ENCODE data around the gene MGMT.

DNA sequence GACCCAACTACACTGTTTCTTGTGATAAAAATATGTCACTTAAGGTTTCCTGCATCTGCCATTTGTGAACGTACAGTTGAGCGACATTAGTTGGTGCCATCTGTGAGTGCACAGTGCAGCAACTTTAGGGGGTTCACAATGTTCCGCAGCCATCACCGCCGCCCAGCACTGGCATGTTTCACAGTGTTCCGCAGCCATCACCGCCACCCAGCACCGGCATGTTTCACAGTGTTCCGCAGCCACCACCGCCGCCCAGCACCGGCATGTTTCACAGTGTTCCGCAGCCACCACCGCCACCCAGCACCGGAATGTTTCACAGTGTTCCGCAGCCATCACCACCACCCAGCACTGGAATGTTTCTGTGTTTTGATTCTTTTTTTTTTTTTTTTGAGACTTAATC is 83.0 kb downstream of the MGMT start:
- TF ChIP-seq, protein P1, sequence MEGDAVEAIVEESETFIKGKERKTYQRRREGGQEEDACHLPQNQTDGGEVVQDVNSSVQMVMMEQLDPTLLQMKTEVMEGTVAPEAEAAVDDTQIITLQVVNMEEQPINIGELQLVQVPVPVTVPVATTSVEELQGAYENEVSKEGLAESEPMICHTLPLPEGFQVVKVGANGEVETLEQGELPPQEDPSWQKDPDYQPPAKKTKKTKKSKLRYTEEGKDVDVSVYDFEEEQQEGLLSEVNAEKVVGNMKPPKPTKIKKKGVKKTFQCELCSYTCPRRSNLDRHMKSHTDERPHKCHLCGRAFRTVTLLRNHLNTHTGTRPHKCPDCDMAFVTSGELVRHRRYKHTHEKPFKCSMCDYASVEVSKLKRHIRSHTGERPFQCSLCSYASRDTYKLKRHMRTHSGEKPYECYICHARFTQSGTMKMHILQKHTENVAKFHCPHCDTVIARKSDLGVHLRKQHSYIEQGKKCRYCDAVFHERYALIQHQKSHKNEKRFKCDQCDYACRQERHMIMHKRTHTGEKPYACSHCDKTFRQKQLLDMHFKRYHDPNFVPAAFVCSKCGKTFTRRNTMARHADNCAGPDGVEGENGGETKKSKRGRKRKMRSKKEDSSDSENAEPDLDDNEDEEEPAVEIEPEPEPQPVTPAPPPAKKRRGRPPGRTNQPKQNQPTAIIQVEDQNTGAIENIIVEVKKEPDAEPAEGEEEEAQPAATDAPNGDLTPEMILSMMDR (IDR thresholded peaks at IDR 0.05), result no peak
- no peak for TF ChIP-seq POLR2A (IDR thresholded peaks at IDR 0.05)
- no peak for TF ChIP-seq EP300 (IDR thresholded peaks at IDR 0.05)

Data from ovary (tissue), 3 donors.